Pancreas (tissue), 10 donors: ENCODE data around the gene NFIC. TPM values are rescaled to one million over a fixed set of nuclear protein-coding genes. Genes with fewer than 3 reads are reported as not detected.

Experiments
- ATAC-seq, 4 donors: fragments of 200-7000 bp; cut with Tn5 transposase; one replicate each; pipeline versions ENCODE4 v1.8.0 to v1.9.1; 2020; ENCODE audit warnings: mild to moderate bottlenecking in 4 of 4, moderate library complexity in 4 of 4
- DNase-seq, 6 donors: peaks; one replicate each; pipeline ENCODE4 v3.0.0-alpha.2; 2020
- FAIRE-seq: peaks from 2 replicates; lab custom pipeline; 2012; peaks lifted over from hg19 to GRCh38; lab: Jason Lieb, UNC
- H3K27ac ChIP-seq, 4 donors: fragments of 200-600 bp; sonication (generic); 1 replicate in 3 of 4; 2 replicates in 1 of 4; pipeline versions ENCODE4 v1.5.0 to v1.8.0; 2020
- H3K27me3 ChIP-seq, 4 donors: fragments of 200-600 bp; one replicate each; pipeline ENCODE4 v1.8.0; 2021
- H3K36me3 ChIP-seq, 3 donors: fragments of 200-600 bp; sonication (generic) in 1 of 3; one replicate each; pipeline versions ENCODE4 v1.5.0 to v1.8.0; 2020 to 2021
- H3K4me1 ChIP-seq, 3 donors: fragments of 200-600 bp; one replicate each; pipeline ENCODE4 v1.8.0; 2021
- H3K4me3 ChIP-seq, 4 donors: fragments of 200-600 bp; sonication (generic) in 2 of 4; one replicate each; pipeline versions ENCODE4 v1.5.0 to v1.8.0; 2020 to 2021
- H3K9me3 ChIP-seq, 4 donors: fragments of 200-600 bp; one replicate each; pipeline ENCODE4 v1.8.0; 2021
- CTCF ChIP-seq, 4 donors: fragments of 200-600 bp; sonication (generic) in 3 of 4; IDR thresholded peaks; one replicate each; pipeline versions ENCODE4 v1.5.0 to v1.8.0; 2021; ENCODE audit warnings: antibody characterized with exemption in 4 of 4
- WGBS, 2 donors: extraction: QIAGEN DNeasy Blood & Tissue Kit; methylation state at CpG; one replicate each; pipeline ENCODE4 v1.1.7; 2013; 5-methylcytosine and 5-hydroxymethylcytosine counted together
- intact Hi-C, 3 donors: fragments of 100-400 bp; cut with DNase I; formaldehyde crosslinking; loops; one replicate each; pipeline versions ENCODE4 v1.11.1 to v1.14.2; 2022
- polyA plus RNA-seq, 2 donors: library from polyadenylated mRNA; stranded (reverse); fragments of 200-250 nt; gene quantifications; one replicate each; pipeline ENCODE4 v1.2.3, GENCODE V29; 2013
- total RNA-seq, 6 donors: library from RNA; stranded (reverse); fragmentation: NEBNext Ultra II Directional in 4 of 6; extraction: Animal tissue kit (Norgen Biotek cat#: 25700) in 4 of 6; gene quantifications; one replicate each; pipeline versions ENCODE4 v1.2.1 to v1.2.4, GENCODE V29; 2021 to 2023
- donor health status: healthy with polysubstance abuse.
- donor health status: DM: no; HTN: no; CAD: no; lungs with moderate emphysema.
- donor health status: DM: no; HTN: no; CAD: no.
- donor health status: control.
- donor health status: control.
- donor health status: Bipolar disorder and iron deficiency.
- donor health status: DM: yes; HTN: yes; CAD: no.
- donor health status: DM: no; HTN: no; CAD: no.
- donor health status: DM: no; HTN: no; CAD: no.
- donor health status: DM: yes; HTN: yes; CAD: no.

The NFIC gene
- total and polyA plus RNA-seq, 8 donors, result 21.3 to 203 (median 115) TPM

GRCh38 chr19:3402631-3403443 is 36.5 kb downstream of the NFIC start:
- DNase-seq (no peak), ATAC-seq (no peak), FAIRE-seq (no peak)
- Histone ChIP-seq H3K27ac (peak overlapping the region; percentile 98 to 100 (median 100)), H3K9me3 (no peaks in the 10 kb centered on the region), H3K4me1 (peaks cover 24 to 39% (median 24%) of the 10 kb centered on the region in 3 donors), H3K27me3 (no peaks in the 10 kb centered on the region), H3K36me3 (no peaks in the 10 kb centered on the region), H3K4me3 (peak overlapping the region in 2 of 4 donors; percentile 31 to 33)
- 69 to 76% methylated on average over 10 of the region's 10 CpGs for WGBS, 2 donors
- intact Hi-C loops, result loop anchor here in 1 of 3 donors (10.0 kb wide), 1 partner anchor 58 kb away; no protein-coding TSS in a partner anchor
- no peak for TF ChIP-seq CTCF (IDR thresholded peaks at IDR 0.05)

- H3K27ac ChIP-seq, result peak overlapping the region; percentile 98 to 100 (median 100)
- no peak for FAIRE-seq
- H3K9me3 ChIP-seq, result no peaks in the 10 kb centered on the region
- H3K27me3 ChIP-seq, result no peaks in the 10 kb centered on the region
- H3K36me3 ChIP-seq, result no peaks in the 10 kb centered on the region
- no peak for TF ChIP-seq CTCF (IDR thresholded peaks at IDR 0.05)
- DNase-seq, result peak; percentile 87 to 98 (median 96)
- peak overlapping the region in 2 of 4 donors; percentile 33 to 35 for H3K4me3 ChIP-seq
- H3K4me1 ChIP-seq, result peaks cover 25 to 36% (median 29%) of the 10 kb centered on the region in 3 donors
- WGBS, 2 donors, result 4 to 5% methylated on average over 34 to 49 of the region's 49 CpGs
- peak; percentile 72 to 84 (median 78) for ATAC-seq
- intact Hi-C loops, result loop anchor here in 1 of 3 donors (10.0 kb wide), 1 partner anchor 59 kb away; no protein-coding TSS in a partner anchor
These were observed 37.3 kb downstream of the NFIC start for GRCh38 chr19:3403489-3404323.

- Histone ChIP-seq H3K36me3 (peaks cover 0 to 2% (median 0%) of the 10 kb centered on the region in 3 donors), H3K4me1 (peaks cover 28 to 42% (median 31%) of the 10 kb centered on the region in 3 donors), H3K9me3 (no peaks in the 10 kb centered on the region), H3K27ac (peak overlapping the region; percentile 98 to 100 (median 100)), H3K27me3 (no peaks in the 10 kb centered on the region), H3K4me3 (peak overlapping the region in 3 of 4 donors; percentile 21 to 35 (median 33))
- TF ChIP-seq CTCF (IDR thresholded peaks at IDR 0.05), result no peak
- intact Hi-C loops, result loop anchor here in 1 of 3 donors (10.0 kb wide), 1 partner anchor 60 kb away; no protein-coding TSS in a partner anchor
- DNase-seq (peak; percentile 90 to 96 (median 94)), ATAC-seq (peak; percentile 71 to 81 (median 78)), FAIRE-seq (no peak)
- 8 to 9% methylated on average over 53 to 62 of the region's 62 CpGs for WGBS, 2 donors
These were observed 38.2 kb downstream of the NFIC start for GRCh38 chr19:3404324-3405260.

- H3K4me1 ChIP-seq, result peaks cover 29 to 45% (median 34%) of the 10 kb centered on the region in 3 donors
- H3K27ac ChIP-seq, result peak overlapping the region; percentile 98 to 100 (median 100)
- WGBS, 2 donors, result 67 to 73% methylated on average over 6 of the region's 6 CpGs
- FAIRE-seq, result no peak
- H3K4me3 ChIP-seq, result peak overlapping the region in 3 of 4 donors; percentile 21 to 35 (median 33)
- H3K9me3 ChIP-seq, result no peaks in the 10 kb centered on the region
- no peaks in the 10 kb centered on the region for H3K27me3 ChIP-seq
- DNase-seq, result no peak
- no peak for TF ChIP-seq CTCF (IDR thresholded peaks at IDR 0.05)
- ATAC-seq, result no peak
- intact Hi-C loops, result loop anchor here in 1 of 3 donors (10.0 kb wide), 1 partner anchor 60 kb away; no protein-coding TSS in a partner anchor
- peaks cover 0 to 3% (median 0%) of the 10 kb centered on the region in 3 donors for H3K36me3 ChIP-seq
These were observed 38.9 kb downstream of the NFIC start for GRCh38 chr19:3405261-3405653.
